Uterus (tissue), 4 donors: ENCODE data around the gene STXBP4. TPM values are rescaled to one million over a fixed set of nuclear protein-coding genes. Genes with fewer than 3 reads are reported as not detected.

ENCODE experiments used
- DNase-seq, 2 donors: peaks; one replicate each; pipeline ENCODE4 v3.0.0-alpha.2; 2019 to 2020
- H3K27ac ChIP-seq, 2 donors: fragments of 200-600 bp; sonication (generic); 1 replicate in 1 of 2; 2 replicates in 1 of 2; pipeline ENCODE4 v1.5.1; 2016 to 2018
- H3K27me3 ChIP-seq, 2 donors: fragments of 200-600 bp; sonication (generic); one replicate each; pipeline ENCODE4 v1.5.1; 2018 to 2019; ENCODE audit warnings: control low read depth in 1 of 2
- H3K36me3 ChIP-seq, 2 donors: fragments of 200-600 bp; sonication (generic); one replicate each; pipeline ENCODE4 v1.5.1; 2019; ENCODE audit warnings: control low read depth in 1 of 2
- H3K4me1 ChIP-seq, 2 donors: fragments of 200-600 bp; sonication (generic); one replicate each; pipeline ENCODE4 v1.5.1; 2018 to 2019; ENCODE audit warnings: control low read depth in 1 of 2
- H3K4me3 ChIP-seq, 2 donors: fragments of 200-600 bp; sonication (generic); 1 replicate in 1 of 2; 2 replicates in 1 of 2; pipeline ENCODE4 v1.5.1; 2018 to 2019; ENCODE audit warnings: mild to moderate bottlenecking in 1 of 2
- H3K9me3 ChIP-seq, 2 donors: fragments of 200-600 bp; sonication (generic); one replicate each; pipeline ENCODE4 v1.5.1; 2019; ENCODE audit warnings: control low read depth in 1 of 2
- CTCF ChIP-seq, 4 experiments: fragments of 200-600 bp in 2 of 4; fragments of 450-650 bp in 2 of 4; sonication (generic) in 2 of 4; IDR thresholded peaks; one replicate each; pipeline ENCODE4 v1.5.1; 2016 to 2019; ENCODE audit warnings: antibody characterized with exemption in 4 of 4, mild to moderate bottlenecking in 2 of 4, moderate library complexity in 1 of 4
- POLR2A ChIP-seq, 2 donors: fragments of 450-650 bp; IDR thresholded peaks; one replicate each; pipeline ENCODE4 v1.6.1; 2016; ENCODE audit warnings: antibody characterized with exemption in 2 of 2, mild to moderate bottlenecking in 1 of 2, moderate library complexity in 1 of 2
- intact Hi-C: fragments of 100-400 bp; cut with DNase I; formaldehyde crosslinking; loops from one replicate; pipeline ENCODE4 v1.15.1; 2023; ENCODE audit warnings: low total_unique reads
- total RNA-seq, 4 donors: library from RNA; depleted of rRNA in 3 of 4; stranded (reverse); fragments of >200 nt in 3 of 4; gene quantifications; one replicate each; pipeline versions ENCODE4 v1.1.0 to v1.2.4, GENCODE V29; 2014 to 2023
- donor health status: DM: yes; HTN: yes; CAD: no.

Gene STXBP4
- total RNA-seq, 4 donors from 2014 or later, result 2.8 to 100 (median 20.9) TPM

GRCh38 chr17:55120651-55121050 lies 152.1 kb downstream of the STXBP4 start:
- H3K4me3 ChIP-seq, result no peak overlapping the region
- no peaks in the 10 kb centered on the region for H3K36me3 ChIP-seq
- no peaks in the 10 kb centered on the region for H3K4me1 ChIP-seq
- intact Hi-C loops, result no loop called here
- DNase-seq, result no peak
- no peaks in the 10 kb centered on the region for H3K9me3 ChIP-seq
- TF ChIP-seq CTCF (IDR thresholded peaks at IDR 0.05) (no peak), POLR2A (IDR thresholded peaks at IDR 0.05) (no peak)
- H3K27me3 ChIP-seq, result no peaks in the 10 kb centered on the region
- no peak overlapping the region for H3K27ac ChIP-seq

GRCh38 chr17:55121268-55121667 lies 152.7 kb downstream of the STXBP4 start:
- no peak for TF ChIP-seq POLR2A (IDR thresholded peaks at IDR 0.05)
- TF ChIP-seq CTCF (IDR thresholded peaks at IDR 0.05), result no peak
- Histone ChIP-seq H3K4me3 (no peak overlapping the region), H3K36me3 (no peaks in the 10 kb centered on the region), H3K9me3 (no peaks in the 10 kb centered on the region), H3K27ac (no peak overlapping the region), H3K27me3 (no peaks in the 10 kb centered on the region), H3K4me1 (no peaks in the 10 kb centered on the region)
- no peak for DNase-seq
- intact Hi-C loops, result no loop called here

- H3K4me3 ChIP-seq, result no peak overlapping the region
- no peaks in the 10 kb centered on the region for H3K9me3 ChIP-seq
- no peaks in the 10 kb centered on the region for H3K27me3 ChIP-seq
- no peaks in the 10 kb centered on the region for H3K36me3 ChIP-seq
- intact Hi-C loops, result no loop called here
- H3K4me1 ChIP-seq, result no peaks in the 10 kb centered on the region
- no peak overlapping the region for H3K27ac ChIP-seq
- TF ChIP-seq CTCF (IDR thresholded peaks at IDR 0.05) (no peak), POLR2A (IDR thresholded peaks at IDR 0.05) (no peak)
- no peak for DNase-seq
Measured at GRCh38 chr17:55122114-55122513, 153.5 kb downstream of the STXBP4 start.

- no peak overlapping the region for H3K27ac ChIP-seq
- TF ChIP-seq CTCF (IDR thresholded peaks at IDR 0.05) (no peak), POLR2A (IDR thresholded peaks at IDR 0.05) (no peak)
- intact Hi-C loops, result no loop called here
- no peaks in the 10 kb centered on the region for H3K4me1 ChIP-seq
- DNase-seq, result no peak
- H3K4me3 ChIP-seq, result no peak overlapping the region
- H3K9me3 ChIP-seq, result no peaks in the 10 kb centered on the region
- H3K27me3 ChIP-seq, result no peaks in the 10 kb centered on the region
- H3K36me3 ChIP-seq, result no peaks in the 10 kb centered on the region
Measured at GRCh38 chr17:55124730-55125360, 156.3 kb downstream of the STXBP4 start.

- TF ChIP-seq CTCF (IDR thresholded peaks at IDR 0.05) (no peak), POLR2A (IDR thresholded peaks at IDR 0.05) (no peak)
- Histone ChIP-seq H3K27me3 (no peaks in the 10 kb centered on the region), H3K36me3 (no peaks in the 10 kb centered on the region), H3K4me3 (no peak overlapping the region), H3K27ac (no peak overlapping the region), H3K4me1 (no peaks in the 10 kb centered on the region), H3K9me3 (no peaks in the 10 kb centered on the region)
- intact Hi-C loops, result no loop called here
- no peak for DNase-seq
Measured at GRCh38 chr17:55133583-55133982, 165.0 kb downstream of the STXBP4 start.
